ENCODE data around the gene BCL2L2.
"Not testable (repeated sequence)": the region's sequence is repeated elsewhere in the genome, so short reads cannot be mapped to it uniquely, and the experiment has no call there.

BCL2L2 gene

DNA sequence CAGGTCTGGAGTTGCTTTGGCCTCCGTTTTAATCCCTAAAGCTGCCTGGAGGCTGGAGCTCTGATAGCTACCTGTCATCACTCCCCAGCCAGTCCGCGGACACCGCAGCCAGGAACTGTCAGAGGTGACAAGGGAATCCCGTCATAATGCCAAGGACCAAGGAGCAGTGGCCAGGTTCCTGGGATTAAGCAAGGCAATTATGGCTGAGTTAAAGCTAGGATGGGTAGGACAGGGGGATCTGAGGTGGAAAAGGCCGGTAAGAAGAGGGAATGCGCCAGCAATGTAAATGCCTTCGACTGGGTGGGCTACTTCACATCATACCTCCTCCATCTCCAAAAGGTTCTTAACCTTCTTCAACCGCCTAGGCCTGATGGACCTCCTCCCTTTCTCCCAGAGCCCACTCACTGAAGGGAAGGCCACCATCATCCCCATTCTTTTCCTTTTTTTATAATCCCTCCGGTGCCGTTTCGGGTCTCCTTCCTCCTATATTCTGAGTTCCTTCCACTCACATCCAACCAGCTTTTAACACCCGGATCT is 5.9 kb upstream of the BCL2L2 start:
- no peak for DNase-seq

DNA sequence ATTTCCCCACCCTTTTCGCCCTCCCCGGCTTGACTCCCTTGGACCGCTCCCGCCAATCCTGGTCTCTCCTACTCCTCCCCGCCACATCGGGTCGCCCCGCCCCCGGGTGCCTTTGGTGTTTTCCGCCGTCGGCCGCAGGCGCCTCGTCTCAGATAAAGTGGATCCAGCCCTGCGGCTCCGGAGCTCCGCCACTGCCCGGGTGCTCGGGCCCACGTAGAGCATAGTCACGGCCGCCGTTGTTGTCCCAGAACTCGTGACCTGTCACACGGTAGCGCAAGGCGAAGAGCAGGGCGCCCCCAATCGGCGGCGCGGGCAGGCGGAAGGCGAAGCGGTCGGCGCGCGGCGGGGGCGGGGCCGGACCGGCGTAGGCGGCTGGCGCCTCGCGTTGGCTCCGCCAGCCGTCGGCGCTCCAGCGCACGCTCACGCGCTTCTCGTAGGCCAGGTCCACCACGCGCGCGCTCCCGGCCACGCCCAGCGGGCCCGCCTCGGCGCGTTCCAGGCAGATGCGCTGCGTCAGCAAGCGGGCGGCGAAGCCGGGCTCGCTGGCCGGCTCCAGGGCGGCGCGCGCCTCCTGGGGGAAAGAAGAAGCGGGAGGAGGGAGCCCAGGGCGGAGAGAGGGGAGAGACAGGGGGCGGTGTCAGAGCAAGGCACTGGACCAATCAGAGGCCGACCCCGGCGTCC is 5.2 kb upstream of the BCL2L2 start:
- peak; percentile 99 for DNase-seq

DNA sequence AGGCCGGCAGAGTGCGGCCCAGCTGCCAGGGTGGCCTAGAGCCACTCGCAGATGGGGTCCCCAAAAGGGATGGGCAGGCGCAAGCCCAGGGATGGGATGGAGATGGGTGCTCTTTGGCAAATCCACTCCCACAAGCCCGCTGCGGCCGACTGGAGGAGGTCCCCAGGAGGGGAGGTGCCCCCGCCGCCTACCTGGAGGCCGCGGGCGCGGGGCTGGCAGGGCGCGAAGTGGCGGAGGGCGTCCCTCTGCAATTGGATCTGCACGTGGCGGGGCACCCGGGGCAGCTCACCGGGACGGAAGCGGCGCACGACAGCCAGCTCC is 4.7 kb upstream of the BCL2L2 start:
- no peak for DNase-seq

DNA sequence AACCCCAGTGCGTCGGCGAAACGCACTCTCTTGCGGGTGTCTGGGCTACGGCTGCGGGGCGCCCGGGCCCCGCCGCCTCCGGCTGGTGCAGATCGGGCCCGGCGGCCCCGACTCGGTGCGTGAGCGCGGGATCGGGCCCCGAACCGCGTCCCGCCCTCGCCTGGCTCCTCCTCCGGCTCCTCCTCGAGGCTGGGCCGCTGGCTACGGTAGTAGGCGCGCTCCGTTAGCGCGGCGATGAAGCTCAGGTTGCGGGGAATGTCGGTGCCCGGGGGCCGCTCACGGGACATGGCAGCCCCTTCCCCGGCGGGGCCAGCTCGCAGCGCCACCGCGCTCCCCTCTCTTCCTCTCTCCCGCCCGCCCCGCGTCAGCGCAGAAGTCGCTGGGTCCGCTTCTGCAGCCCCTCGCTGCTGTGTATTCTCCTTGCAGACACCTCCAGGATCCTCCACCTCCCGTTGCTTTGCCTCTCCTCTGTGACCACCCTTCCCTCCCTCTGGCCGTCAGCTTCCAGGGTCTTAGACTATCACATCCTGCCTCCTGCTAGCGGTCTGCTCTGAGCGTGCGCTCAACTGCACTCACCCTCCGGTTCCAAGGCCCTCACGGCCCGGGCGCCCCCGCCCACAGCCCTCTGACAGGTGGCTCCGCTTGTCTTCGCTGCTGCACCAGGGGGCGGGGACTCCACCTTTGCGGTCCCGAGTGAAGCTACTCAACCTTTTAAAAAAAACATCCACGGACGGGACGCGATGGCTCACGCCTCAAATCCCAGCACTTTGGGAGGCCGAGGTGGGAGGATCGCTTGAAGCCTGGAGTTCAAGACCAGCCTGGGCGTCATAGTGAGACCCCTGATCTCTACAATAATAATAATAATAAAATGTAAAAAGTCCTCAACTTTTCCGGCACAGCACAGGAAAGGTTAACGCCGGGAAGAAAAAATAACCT is 4.1 kb upstream of the BCL2L2 start, which contains the start of gene PPP1R3E:
Gene PPP1R3E (minus strand): TSS at position 570 of the 936 bp plus-strand sequence. CDS start 283 bp downstream, at position 287.
- DNase-seq, result peak; percentile 68

DNA sequence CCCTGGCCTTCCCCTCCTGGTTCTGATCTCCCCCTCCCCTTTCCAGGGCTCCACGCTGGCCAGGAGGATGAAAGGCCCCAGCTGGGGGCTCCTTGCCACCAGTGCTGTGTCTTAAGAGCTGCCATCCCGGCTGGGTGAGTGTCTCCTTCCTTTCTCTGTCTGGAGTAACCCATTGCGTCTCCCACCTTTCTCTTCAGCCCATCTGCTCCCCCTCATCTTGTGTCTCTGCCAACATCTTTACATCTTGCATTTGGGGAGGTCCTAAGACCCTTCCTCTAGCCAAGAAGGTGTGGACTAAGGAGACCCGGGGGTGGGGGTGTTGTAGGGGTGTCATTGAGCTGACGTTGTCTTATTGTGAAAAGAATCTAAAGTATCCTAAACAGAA is 505 bp downstream of the BCL2L2 start:
- no peak for DNase-seq

DNA sequence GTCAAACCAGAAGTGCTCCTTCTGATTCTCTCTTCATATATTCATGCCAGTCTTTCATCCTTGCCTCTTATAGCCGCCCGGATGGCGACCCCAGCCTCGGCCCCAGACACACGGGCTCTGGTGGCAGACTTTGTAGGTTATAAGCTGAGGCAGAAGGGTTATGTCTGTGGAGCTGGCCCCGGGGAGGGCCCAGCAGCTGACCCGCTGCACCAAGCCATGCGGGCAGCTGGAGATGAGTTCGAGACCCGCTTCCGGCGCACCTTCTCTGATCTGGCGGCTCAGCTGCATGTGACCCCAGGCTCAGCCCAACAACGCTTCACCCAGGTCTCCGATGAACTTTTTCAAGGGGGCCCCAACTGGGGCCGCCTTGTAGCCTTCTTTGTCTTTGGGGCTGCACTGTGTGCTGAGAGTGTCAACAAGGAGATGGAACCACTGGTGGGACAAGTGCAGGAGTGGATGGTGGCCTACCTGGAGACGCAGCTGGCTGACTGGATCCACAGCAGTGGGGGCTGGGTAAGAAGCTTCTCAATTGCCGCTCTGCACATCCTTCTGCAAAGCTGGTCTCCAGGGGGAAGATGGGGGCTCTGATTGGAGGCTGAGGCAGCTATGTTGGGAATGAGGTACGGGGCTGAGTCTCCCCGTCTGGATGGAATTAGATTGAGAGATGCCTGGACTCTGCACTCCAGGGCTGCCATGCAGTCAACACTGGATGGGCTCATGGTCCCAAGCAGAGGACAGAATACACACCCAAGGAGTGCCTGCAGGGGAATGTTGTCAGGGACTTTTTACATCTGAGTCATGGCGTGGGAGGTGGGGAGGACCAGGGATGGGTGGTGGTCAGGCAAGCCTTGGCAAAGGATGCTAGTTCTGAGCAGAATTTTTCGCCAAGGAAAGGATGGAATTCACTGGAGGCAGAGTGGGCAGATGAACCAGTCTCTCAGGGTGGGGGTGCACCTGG is 1.3 kb downstream of the BCL2L2 start:
- DNase-seq, result no peak

DNA sequence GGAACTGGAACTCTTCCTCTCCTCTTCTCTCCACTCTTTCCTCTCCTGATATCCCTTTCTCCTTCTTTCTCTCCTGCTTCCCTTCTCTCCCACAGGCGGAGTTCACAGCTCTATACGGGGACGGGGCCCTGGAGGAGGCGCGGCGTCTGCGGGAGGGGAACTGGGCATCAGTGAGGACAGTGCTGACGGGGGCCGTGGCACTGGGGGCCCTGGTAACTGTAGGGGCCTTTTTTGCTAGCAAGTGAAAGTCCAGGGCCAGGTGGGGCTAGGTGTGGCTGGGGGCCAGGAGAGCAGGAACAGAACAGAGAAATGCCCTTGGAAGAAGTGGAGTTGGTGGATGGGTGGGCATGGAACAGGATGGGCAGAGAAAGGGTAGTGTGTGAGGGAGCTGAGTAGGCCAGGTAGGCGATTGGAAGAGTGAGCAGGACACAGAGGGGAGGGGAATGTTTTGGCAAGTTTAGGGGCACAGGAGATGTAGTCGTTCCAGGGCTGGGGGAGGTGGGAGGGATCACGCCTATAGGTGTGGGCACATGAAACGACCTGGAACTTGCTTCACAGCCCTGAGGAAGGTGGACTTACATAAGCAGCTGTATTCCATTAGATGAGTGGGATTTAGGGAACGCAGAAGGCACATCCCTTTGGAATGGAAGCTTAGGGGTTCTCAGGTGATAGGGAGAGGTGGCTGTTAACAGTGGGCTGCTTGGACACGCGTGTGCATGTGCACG is 2.2 kb downstream of the BCL2L2 start:
- DNase-seq, result no peak

DNA sequence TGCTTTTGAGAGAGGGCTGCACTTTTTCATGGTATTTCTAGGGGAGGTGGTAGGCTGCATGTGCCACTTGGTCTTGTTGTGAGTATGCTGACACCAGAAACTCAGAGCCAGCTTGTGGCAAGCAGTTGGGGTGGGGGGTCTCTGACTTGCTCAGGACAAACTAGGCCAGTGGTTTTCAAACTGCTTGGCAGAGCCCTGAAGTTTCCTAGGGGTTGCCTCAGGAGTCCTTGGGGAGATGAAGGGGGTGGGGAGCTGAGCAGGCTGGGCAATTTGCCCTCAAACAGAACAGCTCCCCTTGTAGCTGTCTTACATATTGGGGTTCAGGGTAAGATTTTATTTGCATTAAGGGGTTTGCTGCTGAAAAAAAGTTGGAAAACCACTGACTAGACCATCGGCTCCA is 3.9 kb downstream of the BCL2L2 start:
- DNase-seq, result no peak

DNA sequence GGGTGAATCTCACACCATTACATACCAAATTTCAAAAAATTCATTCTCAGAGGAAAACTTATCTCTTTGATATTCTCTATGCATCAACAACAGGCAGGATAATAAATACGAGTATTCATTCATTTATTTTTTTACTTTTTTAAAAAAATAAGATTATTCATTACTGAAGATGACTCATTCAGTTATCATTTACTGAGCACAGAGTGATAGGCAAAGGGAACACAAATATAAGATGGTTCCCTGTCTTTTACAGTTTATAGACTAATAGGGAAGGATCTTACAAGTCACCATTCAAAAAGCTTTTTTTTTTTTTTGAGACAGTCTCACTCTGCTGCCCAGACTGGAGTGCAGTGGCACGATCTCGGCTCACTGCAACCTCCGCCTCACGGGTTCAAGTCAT is 9.7 kb downstream of the BCL2L2 start:
- DNase-seq, result no peak

DNA sequence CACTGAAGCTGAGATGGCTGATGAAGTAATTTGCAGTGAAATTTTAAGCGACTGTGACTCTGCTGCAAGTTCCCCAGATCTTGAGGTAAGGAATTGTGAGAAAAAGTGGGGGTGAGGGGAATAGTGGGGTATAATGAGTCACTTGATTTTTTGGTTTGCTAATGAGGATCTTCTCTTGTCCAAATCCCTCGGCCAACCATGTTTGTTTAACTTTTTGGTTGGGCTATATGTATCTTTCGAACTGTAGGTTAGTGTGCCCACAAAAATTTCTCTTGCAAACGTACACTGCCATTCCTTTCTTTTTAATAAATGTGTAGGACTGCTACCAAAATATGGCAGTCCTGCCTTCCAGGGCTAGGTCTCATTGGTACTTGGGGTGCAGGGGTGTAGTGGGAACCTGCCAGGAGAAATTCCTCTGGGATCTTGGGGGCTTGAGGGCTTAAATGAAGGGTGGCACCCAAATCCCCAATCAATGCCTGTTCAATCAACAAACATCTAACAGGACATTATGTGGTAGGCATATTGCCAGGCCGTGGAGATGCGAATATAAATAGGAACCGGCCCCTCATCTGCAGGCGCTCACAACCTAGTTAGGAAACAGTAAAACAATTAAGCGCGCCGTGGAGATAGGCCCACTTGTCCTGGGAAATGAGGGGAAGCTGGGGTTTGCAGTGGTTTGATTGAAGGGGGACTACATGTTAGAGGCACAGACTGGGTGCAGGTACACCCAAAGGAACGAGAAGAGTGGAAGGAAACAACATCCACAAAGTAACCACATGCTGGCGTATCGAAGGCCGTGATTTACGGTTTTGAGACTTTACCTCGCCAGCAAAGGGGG is 13.3 kb downstream of the BCL2L2 start:
- no peak for DNase-seq

DNA sequence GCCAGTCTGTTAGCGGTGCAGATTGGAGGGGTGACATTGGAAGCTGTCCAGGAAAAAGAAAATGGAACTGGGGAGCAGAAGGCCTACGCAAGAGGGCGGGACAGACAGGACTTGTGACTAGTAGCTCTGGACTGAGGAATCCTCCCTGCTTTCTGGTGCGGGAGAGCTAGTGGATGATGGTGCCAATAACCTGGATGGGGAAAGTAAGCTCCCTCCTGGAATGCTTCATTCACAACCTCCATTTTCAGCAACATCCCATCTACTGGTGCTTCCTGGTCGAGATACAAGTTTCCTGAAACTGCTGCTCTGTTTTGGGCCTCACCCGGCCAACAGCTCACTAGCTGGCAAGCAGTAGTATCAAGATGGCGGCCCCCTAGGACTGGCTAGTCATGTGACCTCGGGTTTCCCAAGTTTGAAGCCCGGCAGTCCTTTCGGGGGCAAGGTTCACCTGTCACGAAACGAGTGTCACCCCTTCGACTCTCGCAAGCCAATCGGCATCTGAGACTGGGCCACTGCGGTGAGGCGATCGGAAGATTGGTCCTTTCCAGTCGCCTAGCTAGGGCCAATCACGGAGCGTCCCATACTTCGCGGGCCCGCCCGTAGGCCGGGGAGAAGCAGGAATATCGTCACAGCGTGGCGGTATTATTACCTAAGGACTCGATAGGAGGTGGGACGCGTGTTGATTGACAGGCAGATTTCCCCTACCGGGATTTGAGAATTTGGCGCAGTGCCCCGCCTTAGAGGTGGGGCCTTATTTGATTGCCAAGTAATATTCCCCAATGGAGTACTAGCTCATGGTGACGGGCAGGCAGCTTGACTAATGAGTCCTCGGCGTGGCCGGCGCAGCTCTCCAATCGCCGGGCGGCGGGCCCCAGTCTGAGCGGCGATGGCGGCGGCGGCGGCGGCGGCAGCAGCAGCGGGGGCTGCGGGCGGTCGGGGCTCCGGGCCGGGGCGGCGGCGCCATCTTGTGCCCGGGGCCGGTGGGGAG is 14.2 kb downstream of the BCL2L2 start, which contains the start of gene PABPN1:
Gene PABPN1 (plus strand): TSS at position 874 of the 988 bp plus-strand sequence. CDS start 13 bp downstream, at position 887.
- DNase-seq, result peak; percentile 100

DNA sequence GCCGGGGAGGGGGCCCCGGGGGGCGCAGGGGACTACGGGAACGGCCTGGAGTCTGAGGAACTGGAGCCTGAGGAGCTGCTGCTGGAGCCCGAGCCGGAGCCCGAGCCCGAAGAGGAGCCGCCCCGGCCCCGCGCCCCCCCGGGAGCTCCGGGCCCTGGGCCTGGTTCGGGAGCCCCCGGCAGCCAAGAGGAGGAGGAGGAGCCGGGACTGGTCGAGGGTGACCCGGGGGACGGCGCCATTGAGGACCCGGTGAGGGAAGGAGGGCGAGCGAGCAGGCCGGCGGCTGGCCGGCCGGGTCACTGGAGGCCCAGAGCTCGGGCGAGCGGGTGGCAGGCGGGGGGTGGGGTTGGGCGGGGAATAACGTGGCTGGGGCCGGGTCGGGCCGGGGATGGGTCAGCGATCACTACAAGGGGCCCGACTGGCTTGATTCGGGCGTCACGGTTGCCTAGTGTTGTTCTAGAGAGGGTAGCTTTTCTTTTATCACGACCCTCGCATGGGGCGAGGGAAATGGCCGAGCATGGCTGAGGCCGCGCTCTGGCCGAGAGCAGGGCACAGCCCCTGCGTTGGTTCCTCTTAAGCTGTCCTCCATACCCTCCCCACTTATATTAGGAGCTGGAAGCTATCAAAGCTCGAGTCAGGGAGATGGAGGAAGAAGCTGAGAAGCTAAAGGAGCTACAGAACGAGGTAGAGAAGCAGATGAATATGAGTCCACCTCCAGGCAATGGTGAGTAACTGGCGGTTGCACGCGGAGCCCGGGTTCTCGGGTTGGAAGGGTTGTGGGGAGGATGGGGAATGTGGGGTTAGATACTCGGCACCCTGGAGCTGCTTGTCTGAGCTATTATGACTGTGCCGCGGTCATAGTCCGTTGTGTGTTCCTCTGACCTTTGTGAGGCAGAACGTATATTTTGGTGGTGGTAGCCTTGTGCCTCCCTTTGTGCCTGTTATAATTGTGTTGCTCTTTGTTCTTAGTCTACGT is 15.2 kb downstream of the BCL2L2 start:
- peak; percentile 29 for DNase-seq

DNA sequence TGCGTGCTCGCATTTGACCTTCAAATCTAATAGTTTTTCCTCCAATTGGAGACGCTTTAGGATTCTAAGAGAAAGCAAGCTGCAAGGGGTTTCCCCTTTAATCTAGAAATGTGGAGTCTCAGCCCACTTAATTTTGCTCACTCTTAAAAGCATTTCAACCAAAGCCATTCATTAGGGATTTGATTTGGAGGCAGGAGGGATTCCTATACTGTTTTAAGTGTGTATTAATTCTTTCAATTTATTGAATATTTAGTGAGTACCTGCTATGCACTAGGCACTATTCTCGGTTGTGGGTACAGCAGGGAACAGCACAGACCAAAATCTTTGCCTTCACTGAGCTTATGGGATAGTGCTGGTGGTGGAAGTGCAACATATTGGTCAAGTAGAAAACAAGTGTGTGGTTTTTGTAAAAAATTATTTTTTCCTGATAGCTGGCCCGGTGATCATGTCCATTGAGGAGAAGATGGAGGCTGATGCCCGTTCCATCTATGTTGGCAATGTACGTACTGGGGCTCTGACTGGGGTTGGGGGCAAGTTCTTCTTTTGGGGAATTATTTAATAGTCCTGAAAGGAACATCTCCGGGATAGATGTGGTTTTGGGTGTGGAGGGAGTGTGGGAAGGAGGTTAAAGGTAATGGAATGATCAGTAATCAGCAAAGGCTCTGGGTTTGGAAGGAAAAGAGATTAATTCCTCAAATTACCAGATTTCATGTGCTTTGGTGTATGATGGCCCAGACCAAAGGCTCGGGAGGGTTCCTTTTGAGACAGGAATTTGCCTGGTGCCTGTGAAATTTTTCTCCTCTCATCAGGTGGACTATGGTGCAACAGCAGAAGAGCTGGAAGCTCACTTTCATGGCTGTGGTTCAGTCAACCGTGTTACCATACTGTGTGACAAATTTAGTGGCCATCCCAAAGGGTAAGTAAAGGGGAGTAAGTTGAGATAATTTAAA is 16.2 kb downstream of the BCL2L2 start:
- no peak for DNase-seq

DNA sequence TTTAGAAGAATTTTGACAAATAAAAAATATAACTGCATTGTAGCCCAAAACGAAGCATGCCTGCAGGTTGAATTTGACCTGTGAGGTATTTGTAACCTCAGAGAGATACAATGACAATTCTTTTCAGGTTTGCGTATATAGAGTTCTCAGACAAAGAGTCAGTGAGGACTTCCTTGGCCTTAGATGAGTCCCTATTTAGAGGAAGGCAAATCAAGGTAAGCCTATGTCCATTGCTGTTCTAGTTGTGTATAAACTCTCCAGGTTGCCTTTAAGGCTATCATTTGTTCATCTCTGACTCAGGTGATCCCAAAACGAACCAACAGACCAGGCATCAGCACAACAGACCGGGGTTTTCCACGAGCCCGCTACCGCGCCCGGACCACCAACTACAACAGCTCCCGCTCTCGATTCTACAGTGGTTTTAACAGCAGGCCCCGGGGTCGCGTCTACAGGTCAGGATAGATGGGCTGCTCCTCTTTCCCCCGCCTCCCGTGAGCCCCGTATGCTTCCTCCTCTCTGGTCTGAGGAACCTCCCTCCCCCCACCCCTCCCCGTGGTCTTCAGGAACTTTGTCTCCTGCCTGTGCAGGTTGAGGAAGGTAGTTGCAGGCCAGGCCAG is 17.3 kb downstream of the BCL2L2 start:
- DNase-seq, result no peak

DNA sequence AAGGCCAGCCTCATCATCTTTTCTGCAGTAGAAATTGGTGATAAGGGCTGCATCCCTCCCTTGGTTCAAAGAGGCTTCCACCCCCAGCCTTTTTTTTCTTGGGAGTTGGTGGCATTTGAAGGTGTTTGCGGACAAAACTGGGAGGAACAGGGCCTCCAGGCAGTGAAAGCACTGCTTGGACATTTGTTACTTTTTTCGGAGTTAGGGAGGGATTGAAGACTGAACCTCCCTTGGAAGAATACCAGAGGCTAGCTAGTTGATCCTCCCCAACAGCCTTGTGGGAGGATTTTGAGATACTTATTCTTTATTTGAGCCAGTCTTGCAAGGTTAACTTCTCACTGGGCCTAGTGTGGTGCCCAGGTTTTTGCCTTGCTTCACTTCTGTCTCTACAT is 17.8 kb downstream of the BCL2L2 start:
- DNase-seq, result no peak

DNA sequence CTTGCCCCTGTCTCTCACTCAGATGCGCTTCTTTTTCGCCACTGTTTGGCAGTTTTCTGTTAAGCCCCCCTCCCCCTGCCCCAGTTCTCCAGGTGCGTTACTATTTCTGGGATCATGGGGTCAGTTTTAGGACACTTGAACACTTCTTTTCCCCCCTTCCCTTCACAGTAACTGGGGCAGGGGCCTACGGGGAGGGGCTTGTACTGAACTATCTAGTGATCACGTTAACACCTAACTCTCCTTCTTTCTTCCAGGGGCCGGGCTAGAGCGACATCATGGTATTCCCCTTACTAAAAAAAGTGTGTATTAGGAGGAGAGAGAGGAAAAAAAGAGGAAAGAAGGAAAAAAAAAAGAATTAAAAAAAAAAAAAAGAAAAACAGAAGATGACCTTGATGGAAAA is 18.4 kb downstream of the BCL2L2 start:
- no peak for DNase-seq

DNA sequence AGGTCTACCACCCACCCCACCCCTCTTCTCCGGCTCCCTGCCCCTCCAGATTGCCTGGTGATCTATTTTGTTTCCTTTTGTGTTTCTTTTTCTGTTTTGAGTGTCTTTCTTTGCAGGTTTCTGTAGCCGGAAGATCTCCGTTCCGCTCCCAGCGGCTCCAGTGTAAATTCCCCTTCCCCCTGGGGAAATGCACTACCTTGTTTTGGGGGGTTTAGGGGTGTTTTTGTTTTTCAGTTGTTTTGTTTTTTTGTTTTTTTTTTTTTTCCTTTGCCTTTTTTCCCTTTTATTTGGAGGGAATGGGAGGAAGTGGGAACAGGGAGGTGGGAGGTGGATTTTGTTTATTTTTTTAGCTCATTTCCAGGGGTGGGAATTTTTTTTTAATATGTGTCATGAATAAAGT is 19.1 kb downstream of the BCL2L2 start:
- DNase-seq, result not testable (repeated sequence)

Data from NCI-H774 (cell line).